Endothelial cell of umbilical vein (primary cell): ENCODE measurements around the gene HRK. TPM values are rescaled to one million over a fixed set of nuclear protein-coding genes. Genes with fewer than 3 reads are reported as not detected.

ENCODE experiments used
- BruUV-seq: library from RNA; stranded (reverse); fragments of 400-500 nt; replicated peaks from 2 replicates; lab custom pipeline; 2021; lab: Mats Ljungman, UMichigan
- CTCF ChIA-PET: fragments of 300-600, 350-600 bp; sonication (Branson Sonifier 250); formaldehyde crosslinking; loops from one replicate; lab custom pipeline; 2021; ENCODE audit warnings: antibody characterized with exemption, inconsistent platforms; lab: Charles Lee
- POLR2A ChIA-PET: fragments of 300-600, 350-600 bp; sonication (Branson Sonifier 250); formaldehyde crosslinking; loops from one replicate; lab custom pipeline; 2021; ENCODE audit warnings: antibody characterized with exemption, inconsistent platforms; lab: Charles Lee
- DNase-seq: peaks from one replicate; pipeline ENCODE4 v3.0.0-alpha.2; 2011; ENCODE audit warnings: low read depth, low spot score
- FAIRE-seq: peaks from 2 replicates; lab custom pipeline; 2011; peaks lifted over from hg19 to GRCh38; lab: Jason Lieb, UNC
- H2AFZ ChIP-seq: 2 replicates; pipeline ENCODE4 v1.6.0; 2012; ENCODE audit warnings: low read depth, low read length, control low read depth, inconsistent platforms
- H3K27ac ChIP-seq: 2 replicates; pipeline ENCODE4 v1.5.1; 2011; ENCODE audit warnings: low read depth, mild to moderate bottlenecking, control low read depth, low read length, moderate library complexity; ENCODE audit not compliant: insufficient read depth
- H3K27me3 ChIP-seq, 2 experiments: 2 replicates each; pipeline versions ENCODE4 v1.6.0 to v1.6.1; 2011; ENCODE audit warnings: low read length in 2 of 2, mixed read lengths in 1 of 2; ENCODE audit not compliant: control insufficient read depth in 2 of 2, insufficient read depth in 2 of 2
- H3K36me3 ChIP-seq, 2 experiments: 2 replicates in 1 of 2; 3 replicates in 1 of 2; pipeline ENCODE4 v1.5.1; 2011; ENCODE audit warnings: low read length in 2 of 2, mild to moderate bottlenecking in 1 of 2, moderate library complexity in 1 of 2; ENCODE audit not compliant: control insufficient read depth in 2 of 2, insufficient read depth in 2 of 2; ENCODE audit errors: extremely low read depth in 1 of 2
- H3K4me1 ChIP-seq: 3 replicates; pipeline ENCODE4 v1.5.1; 2011; ENCODE audit warnings: mild to moderate bottlenecking, low read length; ENCODE audit not compliant: control insufficient read depth, insufficient read depth; ENCODE audit errors: extremely low read depth
- H3K4me2 ChIP-seq: 2 replicates; pipeline ENCODE4 v1.6.1; 2011; ENCODE audit warnings: low read length, control low read depth, mixed read lengths; ENCODE audit not compliant: insufficient read depth
- H3K4me3 ChIP-seq, 3 experiments: fragments of 200-600 bp in 1 of 3; sonication (generic), shearing (Covaris generic) in 1 of 3; replicated peaks in 1 of 3; 2 replicates each; pipeline ENCODE4 v1.5.1; 2011 to 2016; ENCODE audit warnings: control low read depth in 3 of 3, low read length in 3 of 3, mild to moderate bottlenecking in 2 of 3, inconsistent platforms in 1 of 3, low read depth in 1 of 3, moderate library complexity in 1 of 3; ENCODE audit not compliant: insufficient read depth in 1 of 3
- H3K79me2 ChIP-seq: 2 replicates; pipeline ENCODE4 v1.6.0; 2012; ENCODE audit warnings: low read length, inconsistent platforms; ENCODE audit not compliant: control insufficient read depth, insufficient read depth
- H3K9ac ChIP-seq: replicated peaks from 2 replicates; pipeline ENCODE3; 2011; ENCODE audit warnings: low read length, control low read depth; ENCODE audit not compliant: insufficient read depth; ENCODE audit errors: extremely low read depth
- H3K9me1 ChIP-seq: replicated peaks from 3 replicates; pipeline ENCODE4 v1.6.0; 2011; ENCODE audit warnings: mild to moderate bottlenecking, low read length; ENCODE audit not compliant: control insufficient read depth, insufficient read depth; ENCODE audit errors: extremely low read depth
- H3K9me3 ChIP-seq: replicated peaks from 2 replicates; pipeline ENCODE4 v1.5.1; 2012; ENCODE audit warnings: low read length, inconsistent platforms; ENCODE audit not compliant: control insufficient read depth, insufficient read depth
- H4K20me1 ChIP-seq: replicated peaks from 2 replicates; pipeline ENCODE3; 2011; ENCODE audit warnings: mild to moderate bottlenecking, low read length; ENCODE audit not compliant: control insufficient read depth, insufficient read depth; ENCODE audit errors: extremely low read depth
- CTCF ChIP-seq, 2 donors: IDR thresholded peaks; 1 replicate in 1 of 2; 2 replicates in 1 of 2; pipeline ENCODE4 v1.5.1; 2011; ENCODE audit warnings: low read length in 2 of 2, mild to moderate bottlenecking in 2 of 2, moderate library complexity in 2 of 2, control low read depth in 1 of 2, inconsistent platforms in 1 of 2, low read depth in 1 of 2; ENCODE audit not compliant: insufficient read depth in 1 of 2; ENCODE audit errors: extremely low read depth in 1 of 2
- EZH2 ChIP-seq: IDR thresholded peaks from 2 replicates; pipeline ENCODE4 v1.6.1; 2012; ENCODE audit warnings: borderline replicate concordance, low read depth, mild to moderate bottlenecking, moderate library complexity, low read length, inconsistent platforms; ENCODE audit not compliant: severe bottlenecking
- FOS ChIP-seq: IDR thresholded peaks from 2 replicates; pipeline ENCODE4 v1.6.1; 2011; ENCODE audit warnings: mild to moderate bottlenecking, low read length, moderate library complexity, borderline replicate concordance; ENCODE audit not compliant: insufficient read depth
- GATA2 ChIP-seq: IDR thresholded peaks from 2 replicates; pipeline ENCODE4 v1.7.0; 2011; ENCODE audit warnings: low read depth, mild to moderate bottlenecking, moderate library complexity, mixed read lengths, low read length; ENCODE audit not compliant: insufficient read length, insufficient read depth
- JUN ChIP-seq: IDR thresholded peaks from 2 replicates; pipeline ENCODE4 v1.6.1; 2011; ENCODE audit warnings: borderline replicate concordance, low read depth; ENCODE audit not compliant: insufficient read length, insufficient read depth
- MAX ChIP-seq: IDR thresholded peaks from 2 replicates; pipeline ENCODE4 v1.6.1; 2011; ENCODE audit not compliant: insufficient read depth, insufficient read length
- MYC ChIP-seq: IDR thresholded peaks from one replicate; pipeline ENCODE4 v1.6.1; 2011; ENCODE audit warnings: mild to moderate bottlenecking, low read depth, low read length
- POLR2A ChIP-seq: IDR thresholded peaks from 2 replicates; pipeline ENCODE4 v1.6.1; 2012; ENCODE audit warnings: low read depth, mild to moderate bottlenecking, control low read depth, low read length
- POLR2AphosphoS5 ChIP-seq: IDR thresholded peaks from 2 replicates; pipeline ENCODE4 v1.6.1; 2012; ENCODE audit warnings: low read depth, mild to moderate bottlenecking, control low read depth, low read length, moderate library complexity; ENCODE audit not compliant: insufficient read depth
- dilution Hi-C: fragments of 300-500 bp; cut with MboI; formaldehyde crosslinking; loops from one replicate; pipeline ENCODE4 v1.15.0; 2019; ENCODE audit warnings: low sequenced_read_pairs; ENCODE audit not compliant: extremely low pct_ligation_motif_present
- intact Hi-C: fragments of 100-400 bp; cut with micrococcal nuclease; formaldehyde crosslinking; loops from one replicate; pipeline ENCODE4 v1.10.0; 2022
- polyA plus RNA-seq, 4 experiments: library from polyadenylated mRNA; depleted of rRNA in 3 of 4; stranded (reverse) in 3 of 4; unstranded in 1 of 4; fragments of >200 nt; gene quantifications; 2 replicates each; pipeline versions ENCODE4 v1.2.1 to v1.2.3, GENCODE V29; 2011 to 2012; ENCODE audit warnings: missing spikeins in 1 of 4
- total RNA-seq: library from RNA; stranded (reverse); gene quantifications from 2 replicates; pipeline ENCODE4 v1.2.3, GENCODE V29; 2021

Gene HRK
- total and polyA plus RNA-seq, 2 donors (not counting 3 experiments of a cell fraction or from before 2014, with no cell fraction given) = not detected

GRCh38 chr12:116878567-116879508 lies 2.4 kb downstream of the HRK start:
- dilution Hi-C loops = no loop called here
- intact Hi-C loops = no loop called here
- Histone ChIP-seq H3K4me2 (peak overlapping the region; percentile 13), H3K4me1 (no peaks in the 10 kb centered on the region), H3K9ac (no peak overlapping the region), H3K9me1 (no peaks in the 10 kb centered on the region), H2AFZ (no peak overlapping the region), H4K20me1 (no peaks in the 10 kb centered on the region), H3K27ac (no peak overlapping the region), H3K9me3 (no peaks in the 10 kb centered on the region), H3K4me3 (no peak overlapping the region), H3K36me3 (no peaks in the 10 kb centered on the region), H3K27me3 (peaks cover 60 to 77% of the 10 kb centered on the region in 2 experiments), H3K79me2 (no peaks in the 10 kb centered on the region)
- no peak for DNase-seq
- TF ChIP-seq JUN (no peak), MAX (no peak), EZH2 (peak; percentile 82), MYC (no peak)
- BruUV-seq = no TSS peak
- POLR2A ChIA-PET = no interaction called here
- CTCF ChIA-PET = no interaction called here
- no peak for FAIRE-seq

- Histone ChIP-seq H3K4me1 (no peaks in the 10 kb centered on the region), H3K9ac (no peak overlapping the region), H3K79me2 (no peaks in the 10 kb centered on the region), H3K9me1 (no peaks in the 10 kb centered on the region), H3K9me3 (no peaks in the 10 kb centered on the region), H3K27me3 (peaks cover 41 to 58% of the 10 kb centered on the region in 2 experiments), H2AFZ (no peak overlapping the region), H3K27ac (no peak overlapping the region), H4K20me1 (no peaks in the 10 kb centered on the region), H3K4me3 (no peak overlapping the region), H3K36me3 (no peaks in the 10 kb centered on the region), H3K4me2 (no peak overlapping the region)
- FAIRE-seq (no peak), DNase-seq (no peak)
- intact Hi-C loops = no loop called here
- CTCF ChIA-PET = no interaction called here
- BruUV-seq = no TSS peak
- POLR2A ChIA-PET = no interaction called here
- dilution Hi-C loops = no loop called here
- no peak for TF ChIP-seq CTCF (IDR thresholded peaks at IDR 0.05; ENCODE audit: extremely low read depth in 1 of 2, insufficient read depth in 1 of 2, low read depth in 1 of 2, low read length in 2 of 2)
- no peak for TF ChIP-seq JUN
- no peak for TF ChIP-seq EZH2
- no peak for TF ChIP-seq POLR2AphosphoS5
- no peak for TF ChIP-seq POLR2A
- TF ChIP-seq MAX = no peak
- no peak for TF ChIP-seq GATA2
- TF ChIP-seq FOS = no peak
- no peak for TF ChIP-seq MYC
Measured at GRCh38 chr12:116876151-116876869, 4.9 kb downstream of the HRK start.
